A673 (cell line): ENCODE measurements around the gene ROR1.

ENCODE experiments used
- EZH2 ChIP-seq: fragments of 200-600 bp; sonication (generic); IDR thresholded peaks from 2 replicates; pipeline ENCODE4 v1.6.1; 2017; ENCODE audit warnings: borderline replicate concordance, low read depth, mild to moderate bottlenecking, mixed read lengths, antibody characterized with exemption, low read length; ENCODE audit not compliant: poor library complexity, severe bottlenecking
- TF ChIP-seq, protein P1 (sequence below): fragments of 300-800, 200-600 bp; sonication (generic); conservative IDR thresholded peaks from 2 replicates; pipeline ENCODE4 v1.5.1; 2017; ENCODE audit warnings: low read depth, mild to moderate bottlenecking, antibody characterized with exemption, low read length, moderate library complexity, mixed read lengths

DNA sequence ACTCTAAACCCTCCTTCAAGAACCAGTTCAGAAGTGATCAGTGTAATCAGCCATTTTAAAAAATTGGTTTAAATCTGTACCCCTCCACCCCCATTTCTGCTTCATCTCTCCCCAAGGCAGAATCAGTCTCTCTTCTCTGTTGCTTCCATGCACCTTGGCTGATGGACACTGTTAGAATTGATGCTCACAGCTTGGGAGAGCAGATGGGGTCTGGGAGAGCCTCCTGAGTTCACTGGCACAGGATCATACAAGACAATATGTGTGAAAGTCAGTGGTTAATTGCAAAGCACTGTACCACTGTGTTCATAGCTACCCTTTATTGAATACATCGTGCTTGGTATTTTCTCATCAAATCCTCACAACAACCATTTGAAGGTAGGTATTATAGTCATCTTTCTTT is 140.9 kb downstream of the ROR1 start:
- TF ChIP-seq, protein P1, sequence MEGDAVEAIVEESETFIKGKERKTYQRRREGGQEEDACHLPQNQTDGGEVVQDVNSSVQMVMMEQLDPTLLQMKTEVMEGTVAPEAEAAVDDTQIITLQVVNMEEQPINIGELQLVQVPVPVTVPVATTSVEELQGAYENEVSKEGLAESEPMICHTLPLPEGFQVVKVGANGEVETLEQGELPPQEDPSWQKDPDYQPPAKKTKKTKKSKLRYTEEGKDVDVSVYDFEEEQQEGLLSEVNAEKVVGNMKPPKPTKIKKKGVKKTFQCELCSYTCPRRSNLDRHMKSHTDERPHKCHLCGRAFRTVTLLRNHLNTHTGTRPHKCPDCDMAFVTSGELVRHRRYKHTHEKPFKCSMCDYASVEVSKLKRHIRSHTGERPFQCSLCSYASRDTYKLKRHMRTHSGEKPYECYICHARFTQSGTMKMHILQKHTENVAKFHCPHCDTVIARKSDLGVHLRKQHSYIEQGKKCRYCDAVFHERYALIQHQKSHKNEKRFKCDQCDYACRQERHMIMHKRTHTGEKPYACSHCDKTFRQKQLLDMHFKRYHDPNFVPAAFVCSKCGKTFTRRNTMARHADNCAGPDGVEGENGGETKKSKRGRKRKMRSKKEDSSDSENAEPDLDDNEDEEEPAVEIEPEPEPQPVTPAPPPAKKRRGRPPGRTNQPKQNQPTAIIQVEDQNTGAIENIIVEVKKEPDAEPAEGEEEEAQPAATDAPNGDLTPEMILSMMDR: no peak
- no peak for TF ChIP-seq EZH2
